Activated CD8-positive, alpha-beta memory T cell treated with anti-CD3 and anti-CD28 coated beads, Interleukin-2, amount 50 U/mL, for 1 hour (primary cell): Measurements from ENCODE around the gene MKI67.

Experiments
- DNase-seq: peaks from one replicate; pipeline ENCODE4 v3.0.0-alpha.2; 2020; ENCODE audit errors: extremely low read depth

The MKI67 gene

GRCh38 chr10:128083191-128083895 is 42.9 kb downstream of the MKI67 start:
- no peak for DNase-seq

DNA sequence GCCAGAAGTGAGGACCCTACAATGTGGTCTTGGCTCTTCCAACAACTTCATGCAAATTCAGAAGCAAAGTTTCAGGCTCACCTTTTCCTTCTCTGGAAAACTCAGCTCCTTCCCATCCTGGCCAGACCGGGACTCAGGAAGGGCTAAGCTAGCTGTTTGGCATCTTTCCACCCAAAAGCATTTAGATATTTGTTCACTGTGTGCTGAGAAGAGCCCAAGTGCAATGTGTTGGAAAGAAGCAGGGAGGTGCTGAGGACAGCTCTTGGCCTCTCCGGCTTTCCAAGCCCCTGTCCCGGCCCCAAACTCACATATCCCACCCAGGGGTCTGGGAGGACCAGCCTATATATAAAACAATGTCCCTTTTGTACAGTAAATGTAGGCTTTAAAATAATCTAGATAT is 44.5 kb downstream of the MKI67 start:
- no peak for DNase-seq

DNA sequence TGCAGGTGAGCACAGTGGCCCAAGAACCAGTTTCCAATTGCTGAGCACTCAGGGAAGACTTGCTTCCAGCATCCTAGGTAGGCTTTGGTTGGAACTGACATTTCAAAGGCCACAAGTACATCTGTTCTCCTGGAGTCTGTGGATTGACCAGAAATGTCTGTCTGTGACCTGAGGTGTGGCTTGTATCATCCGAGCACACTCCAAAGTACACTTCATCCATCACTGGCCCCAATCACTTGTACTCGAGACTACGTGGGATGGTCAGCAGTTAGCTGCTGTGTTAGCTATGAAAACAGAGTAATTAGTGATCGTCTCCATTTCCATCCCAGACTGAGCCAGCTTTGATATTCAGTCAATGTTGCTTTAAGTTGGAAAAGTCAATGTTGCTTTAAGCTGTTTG is 45.0 kb downstream of the MKI67 start:
- no peak for DNase-seq

DNA sequence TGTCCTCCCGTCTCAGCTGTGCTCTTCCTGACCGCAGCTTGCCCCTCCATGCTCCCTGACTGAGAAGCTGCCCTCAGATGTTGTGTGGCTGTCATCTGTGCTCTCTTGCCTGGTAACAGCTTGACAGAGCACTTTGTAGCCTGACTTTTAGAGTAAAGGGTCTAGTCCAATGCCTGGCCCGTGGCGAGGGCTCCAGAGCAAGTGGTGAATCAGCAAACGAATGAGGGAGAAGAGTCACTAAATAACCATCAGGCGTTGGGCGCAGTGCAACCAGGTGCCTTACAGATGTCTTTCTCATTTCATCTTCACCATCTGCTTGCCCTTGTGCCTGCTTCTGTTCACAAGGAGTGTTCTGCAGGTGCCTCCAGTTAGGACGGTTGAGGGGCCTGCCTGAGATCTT is 45.6 kb downstream of the MKI67 start:
- DNase-seq, result no peak

DNA sequence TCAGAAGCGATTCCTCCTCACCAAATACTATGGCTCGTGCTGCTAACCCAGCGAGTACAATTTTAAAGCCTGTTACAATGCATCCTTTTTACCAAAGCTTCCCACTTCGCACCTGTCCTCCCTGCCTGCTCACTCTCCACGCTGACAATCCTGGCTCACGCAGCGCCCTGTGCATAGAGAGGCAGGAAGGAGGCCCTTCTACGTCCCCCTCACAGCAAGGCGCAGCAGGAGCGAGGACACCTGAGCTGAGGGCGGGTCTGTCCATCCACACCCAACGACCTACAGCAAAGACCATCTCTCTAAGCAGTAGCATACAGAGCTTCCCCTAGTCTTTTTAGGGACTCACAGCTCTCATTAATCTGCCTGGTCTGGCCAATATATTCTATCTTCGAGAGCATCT is 46.0 kb downstream of the MKI67 start:
- DNase-seq, result no peak

GRCh38 chr10:128078136-128078969 is 47.9 kb downstream of the MKI67 start:
- no peak for DNase-seq

GRCh38 chr10:128077155-128077875 is 48.9 kb downstream of the MKI67 start:
- no peak for DNase-seq

DNA sequence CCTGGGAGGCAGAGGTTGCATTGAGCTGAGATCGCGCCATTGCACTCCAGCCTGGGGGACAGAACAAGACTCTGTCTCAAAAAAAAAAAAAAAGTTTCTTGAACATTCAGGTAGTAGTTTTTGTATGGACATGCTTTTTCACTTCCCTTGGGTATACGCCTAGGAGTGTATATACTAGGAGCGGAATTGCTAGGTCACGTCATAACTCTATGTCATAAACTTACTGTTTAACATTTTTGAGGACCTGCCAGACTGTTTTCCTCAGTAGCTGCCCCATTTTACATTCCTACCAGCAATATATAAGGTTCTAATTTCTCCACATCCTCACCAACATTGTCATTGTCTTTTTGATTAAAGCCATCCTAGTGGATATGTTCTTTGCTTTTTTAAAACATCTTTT is 51.6 kb downstream of the MKI67 start:
- no peak for DNase-seq

DNA sequence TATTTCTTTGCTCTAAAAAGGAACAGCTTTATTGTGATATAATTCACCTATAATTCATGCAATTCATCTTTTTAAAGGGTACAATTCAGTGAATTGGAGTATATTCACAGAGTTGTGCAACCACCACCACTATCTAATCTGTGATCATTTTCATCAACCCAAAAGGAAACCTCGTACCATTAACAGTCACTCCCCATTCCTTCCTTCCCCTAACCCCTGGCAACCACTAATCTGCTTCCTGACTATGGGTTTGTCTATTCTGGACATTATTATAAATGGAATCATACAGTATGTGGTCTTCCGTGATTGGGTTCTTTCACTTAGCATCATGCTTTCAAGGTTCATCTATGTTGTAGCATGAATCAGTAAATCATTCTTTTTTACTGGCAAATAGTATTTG is 52.3 kb downstream of the MKI67 start:
- DNase-seq, result no peak

DNA sequence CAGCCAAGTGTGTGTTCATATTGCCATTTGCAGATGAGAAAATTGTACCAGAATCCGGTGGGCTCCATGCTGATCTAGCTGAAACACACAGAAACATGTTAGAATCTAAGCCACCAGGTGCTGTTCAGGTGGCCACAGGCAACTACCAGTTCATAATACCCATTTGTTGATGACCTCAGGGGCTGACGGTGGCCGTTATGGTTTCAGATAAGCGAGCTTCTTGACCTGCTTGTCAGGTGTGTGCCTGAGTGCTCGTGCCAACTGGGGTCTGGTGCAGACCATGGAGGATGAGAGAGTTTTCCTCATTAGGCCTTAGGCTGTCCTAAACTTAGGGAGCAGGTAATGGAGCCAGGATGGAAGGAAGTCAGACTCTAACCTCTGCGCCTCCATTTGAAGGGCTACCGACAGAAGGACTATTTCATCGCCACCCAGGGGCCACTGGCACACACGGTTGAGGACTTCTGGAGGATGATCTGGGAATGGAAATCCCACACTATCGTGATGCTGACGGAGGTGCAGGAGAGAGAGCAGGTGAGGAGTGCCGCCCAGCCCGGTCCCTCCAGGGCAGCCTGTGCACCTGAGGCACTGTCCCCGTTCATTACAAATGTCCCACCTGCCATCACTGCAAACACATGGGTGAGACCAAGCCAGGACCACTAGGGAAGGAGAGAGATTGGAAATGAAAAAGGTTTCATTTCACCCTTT is 53.1 kb downstream of the MKI67 start:
- no peak for DNase-seq

- DNase-seq, result no peak
Measured at GRCh38 chr10:128072046-128072445, 54.2 kb downstream of the MKI67 start.

- no peak for DNase-seq
Measured at GRCh38 chr10:128071417-128071782, 54.8 kb downstream of the MKI67 start.

- no peak for DNase-seq
Measured at GRCh38 chr10:128070721-128071416, 55.4 kb downstream of the MKI67 start.

GRCh38 chr10:128070161-128070560 is 56.1 kb downstream of the MKI67 start:
- DNase-seq, result no peak

GRCh38 chr10:128069351-128070051 is 56.7 kb downstream of the MKI67 start:
- peak; percentile 45 for DNase-seq

DNA sequence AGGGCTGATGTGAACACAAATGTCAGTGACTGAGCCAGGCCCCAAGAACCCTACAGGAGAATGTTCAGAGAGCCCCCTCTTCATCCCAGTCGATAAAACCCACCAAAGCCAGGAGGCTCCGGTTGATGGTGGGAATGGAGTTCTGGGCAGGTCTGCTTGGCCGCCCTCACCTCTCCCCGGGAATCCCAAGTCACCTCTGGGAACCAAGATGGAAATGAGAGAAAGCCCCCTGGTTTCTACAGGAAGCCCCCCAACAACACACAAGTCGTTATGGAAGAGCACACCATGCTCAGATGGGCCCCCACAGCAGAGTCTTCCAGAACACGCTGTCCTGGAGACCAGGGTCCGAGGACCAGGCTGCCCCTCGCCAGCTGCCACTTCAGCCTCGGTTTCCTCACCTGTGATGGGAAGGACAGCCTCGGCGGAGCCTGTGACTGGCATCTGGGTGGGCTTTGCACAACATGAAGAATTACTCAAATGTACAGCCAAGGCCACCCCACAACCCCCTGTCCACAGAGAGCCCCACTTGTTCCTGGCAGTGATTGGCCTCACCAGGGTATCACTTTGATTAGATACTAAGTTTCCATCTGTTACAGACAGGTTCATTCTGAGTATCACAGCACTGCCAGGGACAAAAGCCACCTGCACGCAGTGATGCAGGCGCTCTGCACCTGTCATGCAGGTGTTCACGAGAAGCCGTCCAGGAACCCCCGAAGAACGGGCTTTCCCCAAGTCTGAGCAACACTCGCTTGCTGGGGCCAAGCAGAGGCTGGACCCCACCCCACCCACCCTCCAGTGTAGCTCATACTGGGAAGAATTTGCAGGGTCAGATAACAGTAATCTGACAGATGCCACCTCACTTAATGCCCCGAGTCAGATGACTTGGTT is 57.6 kb downstream of the MKI67 start:
- no peak for DNase-seq

DNA sequence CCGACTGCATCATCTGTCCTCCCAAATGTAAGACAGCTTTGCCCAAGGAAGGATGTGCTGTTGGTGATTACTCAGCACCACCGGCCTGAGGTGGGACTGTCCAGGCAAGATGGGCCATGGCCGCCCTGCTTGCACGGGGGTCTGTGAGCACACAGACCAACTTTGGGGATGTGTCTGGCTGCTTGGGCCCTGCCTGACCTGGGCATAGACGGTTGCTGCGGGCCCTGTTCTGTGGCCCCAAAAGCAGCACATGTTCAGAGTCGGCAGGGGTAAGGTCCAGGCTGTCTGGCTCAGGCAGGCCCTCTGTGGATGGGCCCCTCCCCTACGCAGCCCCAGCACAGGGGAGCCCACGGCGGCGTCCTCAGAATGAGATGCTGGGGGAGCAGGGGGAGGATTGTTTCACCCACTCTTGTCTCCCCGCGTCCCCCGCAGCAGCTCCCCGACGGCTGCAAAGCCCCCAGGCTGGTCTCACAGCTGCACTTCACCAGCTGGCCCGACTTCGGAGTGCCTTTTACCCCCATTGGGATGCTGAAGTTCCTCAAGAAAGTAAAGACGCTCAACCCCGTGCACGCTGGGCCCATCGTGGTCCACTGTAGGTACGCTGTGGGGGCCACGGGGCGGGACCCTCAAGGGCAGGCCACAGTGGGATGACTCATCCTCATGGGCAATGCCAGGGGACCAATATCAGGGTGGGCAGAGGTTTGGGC is 58.4 kb downstream of the MKI67 start:
- DNase-seq, result no peak

DNA sequence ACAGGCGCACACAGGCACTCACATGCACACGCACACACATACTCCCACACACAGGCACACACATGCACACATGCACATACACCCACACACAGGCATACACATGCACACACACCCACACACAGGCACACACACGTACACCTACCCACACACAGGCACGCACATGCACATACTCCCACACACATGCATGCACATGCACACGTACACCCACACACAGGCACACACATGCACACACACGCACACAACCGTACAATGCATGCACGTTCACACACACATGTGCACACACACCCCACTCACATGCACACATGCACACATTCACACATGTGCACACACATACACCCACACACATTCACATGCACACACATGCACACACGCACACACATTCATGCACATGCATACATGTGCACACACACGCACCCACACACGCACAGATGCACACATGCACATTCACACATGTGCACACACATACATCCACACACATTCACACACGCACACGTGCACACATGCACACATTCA is 59.3 kb downstream of the MKI67 start:
- DNase-seq, result no peak
